HPDE6-E6E7 (cell line): ENCODE results near the gene CTSD.
"Not testable (repeated sequence)": the region's sequence is repeated elsewhere in the genome, so short reads cannot be mapped to it uniquely, and the experiment has no call there.

Source experiments
- DNase-seq: peaks from one replicate; pipeline ENCODE4 v3.0.0; 2011; ENCODE audit warnings: missing footprints; ENCODE audit errors: extremely low spot score

Gene CTSD

GRCh38 chr11:1763796-1764661 is at the start of gene CTSD:
Gene CTSD, minus strand, starts transcription at chr11:1763927. Its CDS starts 68 bp downstream, at chr11:1763859.
- peak; percentile 79 for DNase-seq

GRCh38 chr11:1813356-1813755 is 49.6 kb upstream of the CTSD start:
- DNase-seq, result not testable (repeated sequence)

- no peak for DNase-seq
Observed at GRCh38 chr11:1812801-1813200, 49.1 kb upstream of the CTSD start.

GRCh38 chr11:1812274-1812673 is 48.5 kb upstream of the CTSD start:
- no peak for DNase-seq

- no peak for DNase-seq
Observed at GRCh38 chr11:1810761-1811160, 47.0 kb upstream of the CTSD start.

GRCh38 chr11:1807264-1807995 is 43.7 kb upstream of the CTSD start:
- DNase-seq, result no peak

GRCh38 chr11:1805525-1805924 is 41.8 kb upstream of the CTSD start:
- DNase-seq, result no peak

GRCh38 chr11:1803835-1804519 is 40.2 kb upstream of the CTSD start:
- not testable (repeated sequence) for DNase-seq

- no peak for DNase-seq
Observed at GRCh38 chr11:1803246-1803645, 39.5 kb upstream of the CTSD start.

GRCh38 chr11:1797391-1798125 is 33.8 kb upstream of the CTSD start:
- no peak for DNase-seq

GRCh38 chr11:1796413-1797011 is 32.8 kb upstream of the CTSD start:
- no peak for DNase-seq

GRCh38 chr11:1793081-1793480 is 29.4 kb upstream of the CTSD start:
- no peak for DNase-seq

GRCh38 chr11:1792461-1792860 is 28.7 kb upstream of the CTSD start:
- DNase-seq, result no peak

- no peak for DNase-seq
Observed at GRCh38 chr11:1791912-1792311, 28.2 kb upstream of the CTSD start.

GRCh38 chr11:1786466-1786865 is 22.7 kb upstream of the CTSD start:
- no peak for DNase-seq

GRCh38 chr11:1785749-1786413 is 22.2 kb upstream of the CTSD start:
- no peak for DNase-seq

GRCh38 chr11:1784761-1785650 is 21.3 kb upstream of the CTSD start:
- DNase-seq, result no peak

GRCh38 chr11:1783725-1784529 is 20.2 kb upstream of the CTSD start:
- no peak for DNase-seq
